OCI-LY1 (cell line): ENCODE results near the gene GZF1.

ENCODE experiments used
- CTCF ChIP-seq: fragments of 200-600 bp; sonication (generic), shearing (Covaris generic); IDR thresholded peaks from 2 replicates; pipeline ENCODE4 v1.5.1; 2017; ENCODE audit warnings: mild to moderate bottlenecking, antibody characterized with exemption, low read length, moderate library complexity, mixed read lengths
- EZH2 ChIP-seq: fragments of 200-600 bp; sonication (generic), shearing (Covaris generic); IDR thresholded peaks from 2 replicates; pipeline ENCODE4 v1.8.0; 2017; ENCODE audit warnings: borderline replicate concordance, mixed run types, mild to moderate bottlenecking, antibody characterized with exemption, low read length, moderate library complexity, mixed read lengths

DNA sequence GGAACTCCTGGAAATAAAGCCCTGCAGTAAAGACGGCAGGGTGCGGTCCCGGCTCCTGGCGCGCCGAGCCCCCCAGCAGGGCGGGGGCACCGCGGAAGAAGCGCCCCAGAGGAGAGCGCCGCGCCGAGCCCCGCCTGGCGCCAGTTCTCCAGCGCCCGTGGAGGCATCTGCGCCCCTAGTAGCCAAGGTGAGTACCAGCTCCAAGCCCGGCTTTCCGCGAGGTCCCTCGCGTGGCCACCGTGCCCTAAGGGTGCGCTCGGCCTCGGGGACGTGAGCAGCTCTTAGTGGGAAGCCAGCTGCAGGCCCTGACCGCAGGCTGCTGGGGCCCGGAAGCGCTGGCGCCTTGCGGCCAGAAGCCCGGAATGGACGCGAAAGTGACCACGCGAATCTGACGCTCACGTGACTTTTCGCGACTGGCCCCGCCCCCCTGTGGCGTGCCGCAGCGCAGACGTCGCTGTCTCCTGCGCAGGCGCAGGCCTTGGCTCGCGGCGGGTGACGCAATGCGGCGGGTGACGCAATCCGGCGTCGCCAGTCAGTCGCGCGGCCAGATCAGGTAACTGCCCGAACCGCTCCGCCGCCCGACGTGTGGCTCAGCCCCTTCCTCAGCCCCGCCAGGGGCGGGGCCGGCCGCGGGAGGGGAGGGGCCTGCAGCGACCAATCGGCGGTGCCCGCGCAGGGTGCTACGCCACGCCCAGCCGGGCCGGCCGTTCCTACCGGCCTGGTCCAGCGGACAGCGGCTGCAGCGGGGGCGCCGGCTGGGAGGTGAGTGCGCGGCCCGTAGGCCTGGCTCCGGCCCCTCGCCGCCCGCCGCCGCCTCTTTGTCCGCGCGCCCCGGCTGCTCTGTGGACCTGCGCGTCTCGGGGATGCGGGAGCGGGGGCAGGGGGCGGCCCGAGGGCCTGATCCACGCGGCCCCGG lies at the start of gene GZF1:
- no peak for TF ChIP-seq EZH2
- TF ChIP-seq CTCF, result no peak
